Skeletal muscle tissue (tissue), 4 donors: ENCODE data around the gene PSMA2. TPM values are rescaled to one million over a fixed set of nuclear protein-coding genes. Genes with fewer than 3 reads are reported as not detected.

Experiments used
- H3K27ac ChIP-seq: one replicate; pipeline ENCODE4 v1.7.0; 2013; ENCODE audit warnings: mild to moderate bottlenecking, low read depth, low read length, inconsistent platforms
- H3K27me3 ChIP-seq, 3 donors: one replicate each; pipeline ENCODE4 v1.7.0; 2013; ENCODE audit warnings: low read length in 3 of 3; ENCODE audit not compliant: control insufficient read depth in 3 of 3, insufficient read depth in 3 of 3
- H3K36me3 ChIP-seq, 3 donors: one replicate each; pipeline ENCODE4 v1.7.0; 2013; ENCODE audit warnings: low read length in 3 of 3; ENCODE audit not compliant: control insufficient read depth in 3 of 3, insufficient read depth in 3 of 3
- H3K4me1 ChIP-seq, 3 donors: one replicate each; pipeline ENCODE4 v1.7.0; 2013; ENCODE audit warnings: low read length in 3 of 3, mild to moderate bottlenecking in 3 of 3; ENCODE audit not compliant: control insufficient read depth in 3 of 3, insufficient read depth in 3 of 3
- H3K4me3 ChIP-seq, 3 donors: one replicate each; pipeline ENCODE4 v1.7.0; 2013; ENCODE audit warnings: low read length in 3 of 3
- H3K9ac ChIP-seq, 3 donors: one replicate each; pipeline ENCODE4 v1.7.0; 2013; ENCODE audit warnings: low read length in 3 of 3, mild to moderate bottlenecking in 3 of 3, moderate library complexity in 2 of 3, low read depth in 1 of 3
- H3K9me3 ChIP-seq, 3 donors: one replicate each; pipeline ENCODE4 v1.7.0; 2013; ENCODE audit warnings: low read length in 3 of 3; ENCODE audit not compliant: control insufficient read depth in 3 of 3
- total RNA-seq: library from RNA; depleted of rRNA; stranded (reverse); fragments of >200 nt; gene quantifications from one replicate; pipeline ENCODE4 v1.2.3, GENCODE V29; 2014
- donor health status: Osteomylitis.

Gene PSMA2
- total RNA-seq, 1 donor from 2014 or later: 54.3 TPM

GRCh38 chr7:42964293-42964692, 32.3 kb upstream of the PSMA2 start:
- no peaks in the 10 kb centered on the region for H3K27me3 ChIP-seq
- H3K9ac ChIP-seq: no peak overlapping the region
- no peaks in the 10 kb centered on the region for H3K4me1 ChIP-seq
- H3K4me3 ChIP-seq: no peak overlapping the region
- H3K36me3 ChIP-seq: no peaks in the 10 kb centered on the region
- no peaks in the 10 kb centered on the region for H3K9me3 ChIP-seq
- no peak overlapping the region for H3K27ac ChIP-seq

GRCh38 chr7:42961170-42961569, 29.2 kb upstream of the PSMA2 start:
- Histone ChIP-seq H3K4me3 (no peak overlapping the region), H3K4me1 (no peaks in the 10 kb centered on the region), H3K36me3 (no peaks in the 10 kb centered on the region), H3K9ac (no peak overlapping the region), H3K27ac (no peak overlapping the region), H3K27me3 (no peaks in the 10 kb centered on the region), H3K9me3 (no peaks in the 10 kb centered on the region)

- Histone ChIP-seq H3K9ac (no peak overlapping the region), H3K9me3 (no peaks in the 10 kb centered on the region), H3K27me3 (no peaks in the 10 kb centered on the region), H3K4me3 (no peak overlapping the region), H3K4me1 (no peaks in the 10 kb centered on the region), H3K36me3 (no peaks in the 10 kb centered on the region), H3K27ac (no peak overlapping the region)
These were observed 28.8 kb upstream of the PSMA2 start for GRCh38 chr7:42960762-42961161.

- Histone ChIP-seq H3K9me3 (no peaks in the 10 kb centered on the region), H3K9ac (no peak overlapping the region), H3K4me1 (no peaks in the 10 kb centered on the region), H3K27ac (no peak overlapping the region), H3K27me3 (no peaks in the 10 kb centered on the region), H3K36me3 (no peaks in the 10 kb centered on the region), H3K4me3 (no peak overlapping the region)
These were observed 27.6 kb upstream of the PSMA2 start for GRCh38 chr7:42959549-42959948.

- no peaks in the 10 kb centered on the region for H3K36me3 ChIP-seq
- H3K4me1 ChIP-seq: no peaks in the 10 kb centered on the region
- H3K4me3 ChIP-seq: no peak overlapping the region
- no peaks in the 10 kb centered on the region for H3K9me3 ChIP-seq
- no peak overlapping the region for H3K9ac ChIP-seq
- H3K27ac ChIP-seq: no peak overlapping the region
- no peaks in the 10 kb centered on the region for H3K27me3 ChIP-seq
These were observed 24.1 kb upstream of the PSMA2 start for GRCh38 chr7:42956062-42956461.

GRCh38 chr7:42953994-42954393, 22.0 kb upstream of the PSMA2 start:
- Histone ChIP-seq H3K36me3 (no peaks in the 10 kb centered on the region), H3K27ac (no peak overlapping the region), H3K4me1 (no peaks in the 10 kb centered on the region), H3K4me3 (no peak overlapping the region), H3K27me3 (no peaks in the 10 kb centered on the region), H3K9ac (no peak overlapping the region), H3K9me3 (no peaks in the 10 kb centered on the region)

GRCh38 chr7:42952328-42952727, 20.4 kb upstream of the PSMA2 start:
- no peaks in the 10 kb centered on the region for H3K36me3 ChIP-seq

GRCh38 chr7:42950417-42950816, 18.4 kb upstream of the PSMA2 start:
- H3K27me3 ChIP-seq: no peaks in the 10 kb centered on the region
- H3K27ac ChIP-seq: no peak overlapping the region
- H3K4me3 ChIP-seq: no peak overlapping the region
- H3K36me3 ChIP-seq: no peaks in the 10 kb centered on the region
- H3K9ac ChIP-seq: no peak overlapping the region
- no peaks in the 10 kb centered on the region for H3K4me1 ChIP-seq
- no peaks in the 10 kb centered on the region for H3K9me3 ChIP-seq

More at GRCh38 chr7:42952328-42952727, 20.4 kb upstream of the PSMA2 start:
- no peak overlapping the region for H3K27ac ChIP-seq
- H3K9me3 ChIP-seq: no peaks in the 10 kb centered on the region
- no peaks in the 10 kb centered on the region for H3K27me3 ChIP-seq
- H3K4me3 ChIP-seq: no peak overlapping the region
- no peaks in the 10 kb centered on the region for H3K4me1 ChIP-seq
- no peak overlapping the region for H3K9ac ChIP-seq

- H3K27me3 ChIP-seq: no peaks in the 10 kb centered on the region
- H3K9me3 ChIP-seq: no peaks in the 10 kb centered on the region
- no peak overlapping the region for H3K9ac ChIP-seq
- H3K4me3 ChIP-seq: no peak overlapping the region
- no peaks in the 10 kb centered on the region for H3K4me1 ChIP-seq
- no peaks in the 10 kb centered on the region for H3K36me3 ChIP-seq
- H3K27ac ChIP-seq: no peak overlapping the region
These were observed 15.5 kb upstream of the PSMA2 start for GRCh38 chr7:42947521-42947920.

- no peak overlapping the region for H3K27ac ChIP-seq
- H3K4me3 ChIP-seq: no peak overlapping the region
- no peaks in the 10 kb centered on the region for H3K9me3 ChIP-seq
- H3K36me3 ChIP-seq: no peaks in the 10 kb centered on the region
- H3K4me1 ChIP-seq: no peaks in the 10 kb centered on the region
- no peaks in the 10 kb centered on the region for H3K27me3 ChIP-seq
- H3K9ac ChIP-seq: no peak overlapping the region
These were observed 14.6 kb upstream of the PSMA2 start for GRCh38 chr7:42946627-42946950.
